EL (cell line): Measurements from ENCODE around the gene ZNF467.

Source experiments
- DNase-seq: peaks from one replicate; pipeline ENCODE4 v3.0.0-alpha.2; 2016

ZNF467 gene, protein sequence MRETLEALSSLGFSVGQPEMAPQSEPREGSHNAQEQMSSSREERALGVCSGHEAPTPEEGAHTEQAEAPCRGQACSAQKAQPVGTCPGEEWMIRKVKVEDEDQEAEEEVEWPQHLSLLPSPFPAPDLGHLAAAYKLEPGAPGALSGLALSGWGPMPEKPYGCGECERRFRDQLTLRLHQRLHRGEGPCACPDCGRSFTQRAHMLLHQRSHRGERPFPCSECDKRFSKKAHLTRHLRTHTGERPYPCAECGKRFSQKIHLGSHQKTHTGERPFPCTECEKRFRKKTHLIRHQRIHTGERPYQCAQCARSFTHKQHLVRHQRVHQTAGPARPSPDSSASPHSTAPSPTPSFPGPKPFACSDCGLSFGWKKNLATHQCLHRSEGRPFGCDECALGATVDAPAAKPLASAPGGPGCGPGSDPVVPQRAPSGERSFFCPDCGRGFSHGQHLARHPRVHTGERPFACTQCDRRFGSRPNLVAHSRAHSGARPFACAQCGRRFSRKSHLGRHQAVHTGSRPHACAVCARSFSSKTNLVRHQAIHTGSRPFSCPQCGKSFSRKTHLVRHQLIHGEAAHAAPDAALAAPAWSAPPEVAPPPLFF

DNA sequence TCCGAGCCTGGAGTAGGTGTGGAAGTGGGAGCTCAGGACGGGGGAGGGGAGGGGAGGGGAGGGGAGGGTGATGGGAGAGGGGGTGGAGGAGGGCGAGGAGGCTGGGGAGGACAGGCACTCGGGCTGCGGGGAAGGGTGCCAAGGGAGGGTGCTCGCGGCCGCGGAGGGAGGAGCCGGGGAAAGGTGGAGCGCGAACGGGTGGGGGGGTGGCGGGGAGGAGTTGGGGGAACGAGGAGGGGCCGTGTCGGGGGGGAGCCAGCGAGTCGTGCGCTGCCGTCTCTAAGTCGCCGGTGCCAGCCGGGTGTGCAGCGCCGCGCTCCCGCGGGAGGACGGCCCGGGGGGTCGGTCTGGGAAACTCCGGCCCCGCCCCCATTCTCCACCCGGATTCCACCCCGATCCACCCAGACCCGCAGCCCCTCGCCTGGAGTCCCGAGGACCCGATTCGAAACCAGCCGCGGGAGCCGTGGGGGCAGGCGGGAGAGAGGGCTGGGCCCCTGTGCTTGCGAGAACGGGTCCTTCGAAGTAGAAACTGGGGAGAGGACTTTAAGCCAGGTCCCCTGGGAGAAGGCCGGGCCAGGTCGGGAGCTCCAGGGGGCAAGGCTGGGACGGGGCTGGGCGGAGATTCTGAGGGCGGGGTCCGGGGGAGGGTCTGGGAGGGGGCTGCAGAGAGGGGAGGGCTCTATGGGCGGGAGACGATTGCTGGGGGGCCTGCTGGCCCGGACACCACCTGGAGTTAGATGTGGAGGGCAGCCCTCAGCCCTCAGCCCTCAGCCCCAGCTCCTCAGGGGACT is at the start of gene ZNF467:
TSS of gene ZNF467 (minus strand) at position 143 of the 791 bp plus-strand sequence. CDS start 2,556 bp downstream, outside the sequence.
- DNase-seq = no peak

DNA sequence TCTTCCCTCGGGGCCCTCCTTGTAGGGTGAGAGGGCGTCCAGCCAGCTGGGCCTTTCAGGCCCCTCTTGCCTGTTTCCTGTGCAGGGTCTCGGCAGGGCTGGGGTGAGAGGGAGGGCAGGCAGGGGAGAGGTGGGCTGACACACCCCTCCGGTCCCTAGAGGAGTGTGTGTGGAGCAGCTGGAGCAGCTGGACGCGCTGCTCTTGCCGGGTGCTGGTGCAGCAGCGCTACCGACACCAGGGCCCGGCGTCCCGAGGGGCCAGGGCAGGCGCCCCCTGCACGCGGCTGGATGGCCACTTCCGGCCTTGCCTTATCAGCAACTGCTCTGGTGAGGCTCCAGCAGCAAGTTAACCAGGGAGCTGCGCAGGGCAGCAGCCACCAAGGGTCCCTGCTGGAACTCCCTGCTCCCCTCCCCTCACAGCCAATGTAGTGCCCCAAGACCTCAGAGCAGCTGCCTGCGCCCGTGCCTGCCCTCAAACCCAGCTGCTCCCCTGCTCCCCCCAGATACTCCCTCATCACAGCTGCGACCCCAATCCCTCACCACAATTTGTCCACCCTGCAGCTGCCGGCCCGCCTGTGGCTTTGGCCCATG is 49.1 kb upstream of the ZNF467 start:
- DNase-seq = no peak

DNA sequence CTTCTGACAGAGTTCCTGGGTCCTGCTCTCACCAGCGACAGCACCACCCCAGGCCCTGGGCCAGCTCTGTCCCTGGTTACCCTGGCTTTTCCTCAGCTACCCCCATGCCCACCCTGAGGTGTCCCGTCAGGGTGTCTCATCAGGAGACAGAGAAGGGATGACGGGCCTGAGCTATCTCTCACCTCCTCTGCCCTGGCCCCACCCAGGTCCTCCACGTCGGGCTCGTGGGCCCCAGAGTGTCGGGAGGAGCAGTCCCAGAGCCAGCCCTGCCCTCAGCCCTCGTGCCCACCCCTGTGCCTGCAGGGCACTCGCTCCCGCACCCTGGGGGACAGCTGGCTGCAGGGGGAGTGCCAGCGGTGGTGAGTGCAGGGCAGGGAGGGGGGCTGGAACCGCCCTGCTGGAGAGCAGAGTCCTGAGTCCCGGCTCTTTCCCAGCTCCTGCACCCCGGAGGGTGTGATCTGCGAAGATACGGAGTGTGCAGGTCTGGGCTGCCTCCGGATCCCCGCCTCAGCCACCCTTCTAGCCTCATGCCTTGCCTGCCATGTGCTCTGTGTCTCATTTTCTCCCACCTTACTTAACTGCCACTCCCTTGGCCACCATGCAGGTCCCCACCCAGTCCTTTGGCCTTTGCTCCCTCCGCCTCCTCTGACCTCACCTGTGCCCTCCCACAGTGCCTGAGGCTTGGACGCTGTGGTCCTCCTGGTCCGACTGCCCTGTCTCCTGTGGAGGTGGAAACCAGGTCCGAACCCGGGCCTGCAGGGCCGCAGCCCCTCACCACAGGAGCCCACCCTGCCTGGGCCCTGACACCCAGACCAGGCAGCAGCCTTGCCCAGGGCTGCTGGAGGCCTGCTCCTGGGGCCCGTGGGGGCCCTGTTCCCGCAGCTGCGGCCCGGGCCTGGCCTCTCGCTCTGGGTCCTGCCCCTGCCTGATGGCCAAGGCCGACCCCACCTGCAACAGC is 48.1 kb upstream of the ZNF467 start:
- DNase-seq = no peak

DNA sequence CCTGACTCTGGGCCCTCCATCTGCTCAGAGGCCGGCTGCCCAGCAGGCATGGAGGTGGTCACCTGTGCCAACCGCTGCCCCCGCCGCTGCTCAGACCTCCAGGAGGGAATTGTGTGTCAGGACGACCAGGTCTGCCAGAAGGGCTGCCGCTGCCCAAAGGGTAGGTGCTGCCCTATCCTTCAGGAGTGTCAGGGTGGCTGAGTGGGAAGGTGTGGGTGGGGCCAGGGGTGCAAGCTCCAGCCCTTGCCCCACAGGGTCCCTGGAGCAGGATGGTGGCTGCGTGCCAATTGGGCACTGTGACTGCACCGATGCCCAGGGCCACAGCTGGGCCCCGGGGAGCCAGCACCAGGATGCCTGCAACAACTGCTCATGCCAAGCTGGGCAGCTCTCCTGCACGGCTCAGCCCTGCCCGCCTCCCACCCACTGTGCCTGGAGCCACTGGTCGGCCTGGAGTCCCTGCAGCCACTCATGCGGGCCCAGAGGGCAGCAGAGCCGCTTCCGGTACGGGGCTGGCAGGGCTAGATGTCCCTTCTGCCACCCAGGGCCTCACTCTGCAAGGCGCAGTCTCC is 47.3 kb upstream of the ZNF467 start:
- DNase-seq = no peak

DNA sequence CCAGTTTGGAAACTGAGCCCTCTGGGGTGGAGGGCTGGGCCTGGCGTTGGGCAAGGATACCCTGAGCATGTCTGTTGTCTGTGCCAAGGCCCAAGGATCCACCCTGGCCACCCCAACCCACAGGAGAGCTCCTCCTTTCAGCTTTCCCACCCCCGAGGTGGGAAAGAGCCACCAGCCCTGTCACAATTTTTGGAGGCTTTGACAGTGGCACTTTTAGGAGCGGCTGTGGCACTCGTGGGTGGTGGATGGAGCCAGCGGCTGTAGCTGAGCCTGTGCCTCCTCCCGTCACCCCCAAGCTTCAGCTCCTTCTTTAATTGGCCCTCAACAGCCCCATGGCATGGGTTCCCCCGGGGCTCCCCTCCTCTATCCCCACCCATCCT is 46.6 kb upstream of the ZNF467 start:
- no peak for DNase-seq

DNA sequence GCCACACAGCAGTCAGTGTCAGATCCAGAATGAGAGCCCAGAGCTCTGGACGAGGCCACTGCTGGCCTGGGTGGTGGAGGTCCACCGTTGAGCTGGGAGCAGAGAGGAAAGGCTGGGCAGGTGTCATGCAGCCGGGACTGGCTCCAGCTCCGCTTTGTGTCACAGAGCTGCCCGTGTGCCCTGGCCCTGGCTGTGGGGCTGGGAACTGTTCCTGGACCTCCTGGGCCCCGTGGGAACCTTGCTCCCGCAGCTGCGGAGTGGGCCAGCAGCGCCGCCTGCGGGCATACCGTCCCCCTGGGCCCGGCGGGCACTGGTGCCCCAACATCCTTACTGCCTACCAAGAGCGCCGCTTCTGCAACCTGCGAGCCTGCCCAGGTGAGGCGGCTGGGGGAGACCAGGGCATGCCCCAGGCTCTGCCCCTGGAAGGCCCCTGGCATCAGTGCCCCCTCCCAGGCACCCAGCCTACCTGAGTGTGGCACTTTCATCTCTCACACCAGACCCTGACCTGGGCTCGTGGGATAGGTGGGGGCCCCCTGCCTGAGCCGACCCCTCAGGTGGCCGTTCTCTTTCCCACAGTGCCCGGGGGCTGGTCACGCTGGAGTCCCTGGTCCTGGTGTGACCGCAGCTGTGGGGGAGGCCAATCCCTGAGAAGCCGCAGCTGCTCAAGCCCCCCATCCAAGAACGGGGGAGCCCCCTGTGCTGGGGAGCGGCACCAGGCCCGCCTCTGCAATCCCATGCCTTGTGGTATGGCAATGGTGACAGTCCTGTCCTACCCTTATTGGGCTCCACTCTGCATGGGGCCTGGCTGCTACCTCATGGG is 46.0 kb upstream of the ZNF467 start:
- DNase-seq = no peak

DNA sequence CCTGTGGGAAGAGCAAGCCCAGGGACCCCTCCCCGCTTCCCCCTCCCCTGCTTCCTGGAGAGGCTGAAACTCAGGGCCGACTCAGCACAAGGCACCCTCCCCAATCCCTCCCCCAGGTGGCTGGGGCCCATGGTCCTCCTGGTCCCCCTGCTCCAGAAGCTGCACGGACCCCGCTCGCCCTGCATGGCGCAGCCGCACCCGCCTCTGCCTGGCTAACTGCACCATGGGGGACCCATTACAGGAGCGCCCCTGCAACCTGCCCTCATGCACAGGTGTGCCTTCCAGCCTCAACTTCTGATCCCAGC is 45.1 kb upstream of the ZNF467 start:
- DNase-seq = no peak

DNA sequence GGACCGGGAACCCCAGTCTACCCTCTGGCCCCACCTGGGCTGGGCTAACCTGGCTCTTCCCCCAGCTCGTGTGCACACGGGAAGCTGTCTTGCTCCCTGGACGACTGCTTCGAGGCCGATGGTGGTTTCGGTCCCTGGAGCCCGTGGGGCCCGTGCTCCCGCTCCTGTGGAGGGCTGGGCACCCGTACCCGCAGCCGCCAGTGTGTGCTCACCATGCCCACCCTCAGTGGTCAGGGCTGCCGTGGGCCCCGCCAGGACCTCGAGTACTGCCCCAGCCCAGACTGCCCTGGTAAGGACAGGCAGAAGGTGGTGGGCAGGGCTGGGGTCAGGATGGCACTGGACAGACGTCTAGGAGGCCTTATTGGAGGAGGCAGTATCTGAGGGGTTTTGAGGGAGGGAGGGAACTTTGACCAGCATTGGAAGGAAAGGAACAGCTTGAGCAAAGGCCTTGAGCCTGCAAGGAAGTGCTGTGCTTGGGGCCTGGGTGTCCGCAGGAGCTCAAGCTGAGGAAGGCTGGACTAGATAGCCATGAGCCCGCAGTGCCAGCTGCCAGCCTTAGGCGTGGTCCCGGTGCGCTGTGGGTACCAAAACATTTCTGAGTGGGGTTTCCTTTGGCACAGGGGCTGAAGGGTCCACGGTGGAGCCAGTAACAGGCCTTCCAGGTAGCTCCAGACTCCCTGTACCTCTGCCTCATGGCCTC is 44.6 kb upstream of the ZNF467 start:
- no peak for DNase-seq

DNA sequence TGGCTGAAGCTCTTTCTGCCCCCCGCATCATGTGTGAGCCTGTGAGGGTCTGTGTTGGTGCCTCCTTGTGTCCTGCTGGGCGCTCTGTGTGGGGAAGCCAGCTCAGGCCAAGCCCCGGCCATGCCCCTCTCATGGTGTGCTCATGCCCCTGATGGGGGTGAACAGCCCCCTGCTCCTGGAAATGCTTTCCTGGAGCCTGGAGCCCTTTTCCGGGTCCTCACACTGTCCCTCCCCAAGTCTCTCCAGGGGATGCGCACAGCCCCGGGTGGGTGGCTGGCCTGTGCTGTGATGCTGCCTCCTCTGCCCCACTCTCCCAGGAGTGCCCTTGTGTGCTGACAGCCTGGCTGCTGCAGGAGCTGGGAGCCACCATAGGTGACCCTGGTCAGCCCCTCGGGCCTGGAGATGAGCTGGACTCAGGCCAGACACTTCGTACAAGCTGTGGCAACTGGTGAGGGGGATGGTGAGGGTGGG is 43.9 kb upstream of the ZNF467 start:
- no peak for DNase-seq

DNA sequence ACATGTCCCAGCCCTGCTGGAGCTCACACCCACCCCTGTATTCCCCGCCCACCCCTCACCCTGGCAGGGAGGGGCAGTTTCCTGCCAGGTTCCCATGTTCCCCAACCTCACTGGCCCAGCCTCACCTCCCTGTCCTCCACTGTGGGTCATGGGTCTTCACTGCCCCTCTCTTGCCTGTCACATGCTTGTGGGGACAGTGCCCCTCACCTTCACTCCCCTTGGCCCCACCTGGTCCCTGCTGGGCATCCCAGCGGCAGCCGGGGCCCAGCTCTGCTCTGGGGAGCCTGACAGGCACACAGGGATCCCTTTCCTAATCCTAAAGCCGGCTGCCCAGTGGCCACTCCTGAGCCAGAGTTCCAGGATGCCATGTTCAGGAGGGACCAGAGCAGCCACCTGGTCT is 43.4 kb upstream of the ZNF467 start:
- DNase-seq = no peak

DNA sequence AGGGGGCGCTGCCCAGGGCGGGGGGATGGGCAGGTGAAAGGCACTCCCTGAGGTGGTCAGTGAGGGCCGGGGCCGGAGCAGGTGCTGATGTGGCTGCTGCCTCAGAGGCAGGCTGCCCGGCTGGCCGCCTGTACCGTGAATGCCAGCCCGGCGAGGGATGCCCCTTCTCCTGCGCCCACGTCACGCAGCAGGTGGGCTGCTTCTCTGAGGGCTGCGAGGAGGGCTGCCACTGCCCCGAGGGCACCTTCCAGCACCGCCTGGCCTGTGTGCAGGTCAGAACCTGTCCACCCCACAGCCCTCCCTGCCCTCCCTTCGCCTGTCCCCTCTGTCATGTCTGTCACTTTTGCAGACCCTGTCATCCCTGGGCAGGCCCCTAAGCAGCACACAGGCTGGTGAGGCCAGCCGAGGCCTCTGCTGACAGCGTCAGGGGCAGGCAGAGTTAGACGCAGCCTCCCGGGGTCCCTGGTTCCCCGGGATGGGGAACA is 42.9 kb upstream of the ZNF467 start:
- DNase-seq = no peak

DNA sequence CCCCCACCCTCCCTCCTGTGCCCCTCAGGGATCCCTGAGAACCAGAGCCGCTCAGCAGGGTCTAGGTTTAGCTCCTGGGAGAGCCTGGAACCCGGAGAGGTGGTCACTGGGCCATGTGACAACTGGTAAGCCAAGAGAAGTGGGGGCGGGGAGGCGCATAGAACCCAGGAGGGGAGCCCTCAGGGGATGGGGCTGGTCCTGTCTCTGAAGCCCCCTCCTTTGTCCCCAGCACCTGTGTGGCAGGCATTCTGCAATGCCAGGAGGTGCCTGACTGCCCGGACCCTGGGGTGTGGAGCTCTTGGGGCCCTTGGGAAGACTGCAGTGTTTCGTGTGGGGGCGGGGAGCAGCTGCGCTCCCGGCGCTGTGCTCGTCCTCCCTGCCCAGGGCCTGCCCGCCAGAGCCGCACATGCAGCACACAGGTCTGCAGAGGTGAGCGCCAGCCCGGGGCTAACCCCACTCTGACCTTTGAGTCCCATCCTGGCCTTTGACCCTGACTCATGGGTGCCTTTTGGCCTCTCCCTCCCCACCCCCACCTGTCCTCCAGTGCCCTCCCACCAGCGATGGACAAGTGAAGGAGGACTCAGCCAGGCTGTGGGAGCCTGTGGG is 42.4 kb upstream of the ZNF467 start:
- DNase-seq = no peak

DNA sequence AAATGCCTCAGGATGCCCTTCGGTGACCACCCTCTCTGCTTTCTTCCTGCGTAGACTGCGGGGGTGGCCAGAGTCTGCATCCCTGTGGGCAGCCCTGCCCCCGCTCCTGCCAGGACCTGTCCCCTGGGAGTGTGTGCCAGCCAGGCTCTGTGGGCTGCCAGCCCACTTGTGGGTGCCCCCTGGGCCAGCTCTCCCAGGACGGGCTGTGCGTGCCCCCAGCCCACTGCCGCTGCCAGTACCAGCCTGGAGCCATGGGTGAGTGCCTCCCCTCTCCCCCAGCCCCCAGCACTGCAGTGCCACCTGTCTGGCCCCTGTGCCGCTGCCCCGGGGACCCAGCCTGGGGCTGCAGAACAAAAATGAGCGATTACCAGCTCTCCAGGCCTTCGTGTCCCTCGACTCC is 41.7 kb upstream of the ZNF467 start:
- DNase-seq = no peak

DNA sequence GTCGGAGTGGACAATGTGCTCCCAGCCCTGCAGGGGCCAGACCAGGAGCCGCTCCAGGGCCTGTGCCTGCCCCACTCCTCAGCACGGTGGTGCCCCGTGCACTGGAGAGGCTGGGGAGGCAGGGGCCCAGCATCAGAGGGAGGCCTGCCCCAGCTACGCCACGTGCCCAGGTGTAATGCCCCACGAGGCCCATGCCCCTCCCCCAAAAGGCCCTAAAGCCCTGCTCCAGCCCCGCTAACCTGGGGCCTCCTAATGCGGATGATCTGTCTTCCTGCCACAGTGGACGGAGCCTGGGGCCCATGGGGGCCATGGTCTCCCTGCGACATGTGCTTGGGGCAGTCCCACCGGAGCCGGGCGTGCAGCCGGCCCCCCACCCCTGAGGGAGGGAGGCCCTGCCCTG is 41.1 kb upstream of the ZNF467 start:
- no peak for DNase-seq

DNA sequence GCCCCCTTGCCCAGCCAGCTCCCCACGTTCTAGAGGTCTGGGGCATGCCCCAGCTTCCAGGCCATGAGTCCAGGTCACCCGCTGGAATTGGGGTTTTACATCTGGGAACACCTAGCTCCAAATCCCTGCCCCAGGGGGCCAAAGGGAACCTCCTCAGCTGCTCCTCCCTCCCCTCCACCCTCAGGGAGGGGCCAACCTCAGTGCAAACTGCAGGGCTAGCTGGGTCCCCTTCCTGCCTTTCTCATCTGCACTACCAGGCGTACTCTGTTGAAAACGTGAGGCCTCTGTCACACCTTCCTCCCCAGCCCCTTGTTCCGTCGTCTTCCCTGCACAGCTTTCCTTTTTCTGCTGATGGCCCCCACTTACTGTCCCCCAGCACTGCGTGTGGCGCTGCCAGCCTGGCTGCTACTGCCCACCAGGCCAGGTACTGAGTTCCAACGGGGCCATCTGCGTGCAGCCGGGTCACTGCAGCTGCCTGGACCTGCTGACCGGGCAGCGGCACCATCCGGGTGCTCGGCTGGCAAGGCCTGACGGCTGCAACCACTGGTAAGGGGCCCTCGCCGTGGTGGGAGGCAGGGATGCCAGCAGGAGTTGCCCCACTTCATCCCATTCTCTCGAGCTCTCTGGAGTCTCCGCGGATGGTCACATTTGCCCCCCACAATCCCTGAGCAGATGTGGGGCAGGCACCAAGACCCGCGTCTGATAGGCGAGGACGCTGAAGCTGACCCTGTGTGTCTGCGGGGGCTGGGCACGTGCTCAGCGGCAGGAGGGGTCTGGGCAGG is 40.1 kb upstream of the ZNF467 start:
- no peak for DNase-seq

DNA sequence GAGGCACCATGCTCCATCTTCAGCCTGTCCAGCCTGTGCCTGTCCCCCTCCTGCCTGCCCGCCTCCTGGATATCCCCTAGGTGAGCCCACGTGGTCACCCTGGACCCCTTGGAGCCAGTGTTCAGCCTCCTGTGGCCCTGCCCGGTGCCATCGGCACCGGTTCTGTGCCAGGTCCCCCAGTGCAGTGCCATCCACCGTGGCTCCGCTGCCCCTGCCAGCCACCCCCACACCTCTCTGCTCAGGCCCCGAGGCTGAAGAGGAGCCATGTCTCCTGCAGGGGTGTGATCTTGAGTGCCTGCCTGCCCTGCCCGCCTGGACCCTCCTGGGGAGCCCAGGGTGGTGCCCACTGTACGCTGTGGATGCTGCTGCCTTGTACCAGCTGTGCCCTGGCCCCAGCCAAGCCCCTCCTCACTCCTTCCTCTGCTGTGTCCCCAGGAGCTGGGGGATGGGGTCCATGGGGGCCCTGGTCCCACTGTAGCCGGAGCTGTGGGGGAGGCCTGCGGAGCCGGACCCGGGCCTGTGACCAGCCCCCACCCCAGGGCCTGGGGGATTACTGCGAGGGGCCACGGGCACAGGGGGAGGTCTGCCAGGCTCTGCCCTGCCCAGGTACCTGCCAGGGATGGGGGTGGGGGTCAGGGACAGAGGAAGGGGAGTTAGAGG is 38.6 kb upstream of the ZNF467 start:
- DNase-seq = no peak

DNA sequence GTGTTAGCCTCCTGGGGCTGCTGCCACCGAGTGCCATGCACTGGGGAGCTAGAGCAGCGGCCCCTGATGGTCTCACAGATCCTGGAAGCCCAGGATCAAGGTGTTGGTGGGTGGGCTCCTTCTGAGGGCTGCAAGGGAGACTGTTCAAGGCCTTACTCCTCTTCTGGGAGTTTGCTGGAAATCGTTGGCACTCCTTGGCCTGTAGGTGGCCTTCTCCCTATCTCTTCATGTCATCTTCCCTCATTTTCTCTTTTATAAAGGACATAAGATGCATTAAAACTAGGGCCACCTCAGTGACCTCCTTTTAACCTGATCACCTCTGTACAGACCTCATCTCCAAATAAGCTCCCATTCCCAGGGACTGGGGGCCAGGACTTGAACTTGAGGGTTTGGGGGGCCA is 37.8 kb upstream of the ZNF467 start:
- DNase-seq = no peak

DNA sequence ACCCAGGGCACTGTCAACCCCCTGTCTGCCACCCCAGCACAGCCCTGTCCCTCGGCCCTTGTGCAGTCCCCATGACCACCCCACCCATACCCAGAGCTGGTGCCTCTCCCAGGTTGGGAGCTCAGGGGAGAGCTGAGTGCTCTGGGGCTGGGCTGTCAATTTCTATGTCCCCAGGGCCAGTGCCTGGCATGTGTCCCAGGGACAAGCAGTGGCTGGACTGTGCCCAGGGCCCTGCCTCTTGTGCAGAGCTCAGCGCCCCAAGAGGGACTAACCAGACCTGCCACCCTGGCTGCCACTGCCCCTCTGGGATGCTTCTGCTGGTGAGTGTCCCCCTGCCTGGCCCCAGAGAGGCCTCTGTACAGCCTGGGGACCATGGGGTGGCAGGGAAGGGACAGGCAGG is 35.8 kb upstream of the ZNF467 start:
- DNase-seq = no peak
